Amygdala (tissue), 56 donors: ENCODE results near the gene PRC1.
A peak's percentile ranks its signal among the peaks of the same experiment; 100 is the strongest.
"Not testable (repeated sequence)": the region's sequence is repeated elsewhere in the genome, so short reads cannot be mapped to it uniquely, and the experiment has no call there.

Source experiments
- DNase-seq, 56 donors: peaks; one replicate each; lab custom pipeline; 2025; lab: John Stamatoyannopoulos, UW

The PRC1 gene, protein sequence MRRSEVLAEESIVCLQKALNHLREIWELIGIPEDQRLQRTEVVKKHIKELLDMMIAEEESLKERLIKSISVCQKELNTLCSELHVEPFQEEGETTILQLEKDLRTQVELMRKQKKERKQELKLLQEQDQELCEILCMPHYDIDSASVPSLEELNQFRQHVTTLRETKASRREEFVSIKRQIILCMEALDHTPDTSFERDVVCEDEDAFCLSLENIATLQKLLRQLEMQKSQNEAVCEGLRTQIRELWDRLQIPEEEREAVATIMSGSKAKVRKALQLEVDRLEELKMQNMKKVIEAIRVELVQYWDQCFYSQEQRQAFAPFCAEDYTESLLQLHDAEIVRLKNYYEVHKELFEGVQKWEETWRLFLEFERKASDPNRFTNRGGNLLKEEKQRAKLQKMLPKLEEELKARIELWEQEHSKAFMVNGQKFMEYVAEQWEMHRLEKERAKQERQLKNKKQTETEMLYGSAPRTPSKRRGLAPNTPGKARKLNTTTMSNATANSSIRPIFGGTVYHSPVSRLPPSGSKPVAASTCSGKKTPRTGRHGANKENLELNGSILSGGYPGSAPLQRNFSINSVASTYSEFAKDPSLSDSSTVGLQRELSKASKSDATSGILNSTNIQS

DNA sequence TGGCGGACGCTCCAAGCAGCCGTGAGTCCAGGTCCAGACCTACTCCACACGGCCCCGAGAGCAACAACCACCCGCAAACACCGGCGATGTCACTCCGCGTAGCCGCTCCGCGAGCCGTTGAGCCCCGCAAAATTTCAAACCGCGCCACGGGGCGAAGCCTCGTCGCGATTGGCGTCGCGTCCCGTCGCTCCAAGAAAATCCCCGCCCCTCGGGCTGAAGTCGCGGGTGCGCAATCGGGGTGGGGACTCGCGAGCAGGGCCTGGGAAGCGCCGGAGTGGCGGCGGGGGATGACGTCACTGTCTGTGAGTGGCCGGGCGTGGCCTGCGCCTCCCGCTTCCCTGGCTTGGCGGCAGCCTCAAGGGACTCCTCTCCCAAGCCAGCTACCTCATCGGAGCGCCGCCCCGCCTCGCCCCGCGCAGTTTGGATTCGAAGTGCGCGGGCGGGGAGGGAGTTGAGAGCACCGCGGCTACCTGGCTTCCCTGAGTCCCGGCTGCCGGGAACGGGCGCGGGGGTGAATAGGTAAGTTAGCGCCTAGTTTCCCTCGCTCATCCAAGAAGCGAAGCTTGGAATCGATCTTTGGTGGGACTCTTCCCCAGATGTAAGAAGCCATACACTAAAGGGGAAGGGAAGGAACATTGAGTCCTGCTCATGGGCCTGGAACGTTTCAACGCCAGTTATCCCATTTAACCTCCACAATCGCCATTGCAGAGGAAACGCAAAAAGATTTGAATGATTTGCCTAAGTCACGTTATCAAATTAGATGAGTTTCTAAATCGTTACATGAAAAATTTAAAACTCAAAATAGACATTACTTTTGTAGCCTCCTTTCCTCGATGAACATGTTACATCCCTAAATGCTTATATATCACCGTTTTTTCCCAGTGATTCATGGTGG is at the start of gene PRC1:
PRC1 (minus strand) TSS at position 119 of the 895 bp plus-strand sequence; CDS start at position 1, 118 bp downstream.
- peak; percentile 53 to 98 (median 92) for DNase-seq

DNA sequence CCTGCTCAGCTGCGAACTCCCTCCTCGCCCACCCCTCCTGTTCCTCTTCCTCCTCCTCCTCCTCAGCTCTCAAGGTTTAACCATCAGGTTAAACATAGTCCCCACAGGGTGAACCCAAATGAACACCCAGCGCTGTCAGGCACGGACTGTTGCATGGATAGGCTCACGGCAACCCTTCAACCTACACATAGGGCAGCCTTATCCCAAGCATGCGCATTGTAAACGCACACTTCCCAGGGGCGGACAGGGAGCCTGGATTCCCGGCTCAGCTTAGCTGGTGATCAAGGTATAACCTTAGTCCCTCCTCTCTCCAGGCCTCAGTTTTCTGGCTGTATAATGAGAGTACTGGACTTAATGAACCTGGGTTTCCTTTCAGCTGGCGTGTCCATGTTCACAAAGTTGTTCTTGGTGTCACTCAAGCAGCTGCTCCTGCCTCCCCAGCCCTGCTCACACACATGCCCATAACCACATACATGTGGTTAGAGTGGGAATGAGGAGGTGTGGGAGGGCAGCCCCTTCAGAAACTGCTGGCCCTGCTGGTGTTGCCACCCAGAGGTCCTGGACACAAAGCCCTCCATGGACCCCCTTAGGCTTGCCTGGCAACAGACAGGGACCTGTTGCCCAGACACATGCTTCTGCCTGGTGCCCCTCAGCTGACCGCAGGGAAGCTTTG is 49.0 kb upstream of the PRC1 start:
- no peak for DNase-seq

DNA sequence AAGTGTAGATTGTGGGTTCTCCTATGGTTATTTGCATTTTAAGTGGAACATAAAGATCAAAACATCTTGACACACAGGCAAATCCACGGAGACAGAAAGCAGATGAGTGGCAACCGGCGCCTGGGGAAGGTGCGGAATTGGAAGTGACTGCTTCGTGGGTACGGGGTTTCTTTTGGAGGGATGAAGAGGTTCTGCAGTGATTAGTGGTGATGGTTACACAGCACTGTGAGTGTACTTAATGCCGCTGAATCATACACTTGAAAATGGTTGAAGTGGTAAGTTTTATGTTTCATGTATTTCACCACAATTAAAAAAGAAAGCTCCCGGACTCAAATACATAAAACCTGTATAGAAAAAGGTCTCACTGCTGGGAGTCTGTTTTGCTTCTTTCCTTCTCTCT is 46.5 kb upstream of the PRC1 start:
- DNase-seq, result no peak

- no peak for DNase-seq
Observed at GRCh38 chr15:91039996-91040395, 45.7 kb upstream of the PRC1 start.

DNA sequence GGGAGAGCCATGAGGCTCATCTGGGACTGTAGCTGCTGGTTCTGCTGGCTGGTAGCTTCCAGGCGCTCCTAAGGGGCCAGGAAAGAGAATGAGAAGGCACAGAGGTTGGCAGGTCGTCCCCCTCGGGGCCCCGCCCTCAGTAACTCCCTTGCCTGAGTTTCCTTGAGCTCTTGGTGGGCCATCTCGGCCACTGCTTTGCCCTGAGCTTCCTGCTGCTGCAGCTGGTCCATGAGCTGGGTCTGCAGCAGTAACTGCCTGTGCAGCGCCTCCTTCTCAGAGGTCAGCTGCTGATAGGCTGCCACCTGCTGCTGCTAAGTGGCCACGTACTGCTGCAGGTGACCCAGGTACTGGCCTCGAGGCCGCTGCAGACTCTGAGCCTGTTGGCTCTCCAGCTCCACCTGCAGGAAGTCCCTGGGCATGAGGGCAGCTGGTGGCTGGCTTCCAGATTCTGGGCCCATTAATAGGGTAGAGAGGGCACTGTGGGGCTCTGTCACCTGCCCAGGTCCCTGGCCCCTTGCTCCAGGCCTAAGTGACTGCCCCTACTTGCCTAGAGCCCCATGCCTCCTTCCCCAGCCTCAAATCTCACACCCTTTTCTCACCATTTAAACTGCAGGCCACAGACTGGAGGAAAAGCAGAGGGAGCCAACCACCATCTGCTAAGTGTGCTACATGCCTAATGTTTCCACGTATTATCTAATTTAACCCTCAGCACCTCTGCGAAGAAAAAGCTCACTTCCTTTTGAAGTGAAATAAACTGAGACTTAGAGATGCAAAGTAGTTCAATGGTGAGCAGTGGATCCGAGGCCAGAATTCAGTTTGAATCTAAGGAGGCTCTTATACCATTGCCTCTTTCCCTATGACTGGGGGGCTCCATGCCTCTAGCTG is 38.8 kb upstream of the PRC1 start:
- DNase-seq, result peak in 15 of 56 donors; percentile 2 to 23 (median 7)

GRCh38 chr15:91031796-91032195 is 37.5 kb upstream of the PRC1 start:
- no peak for DNase-seq

DNA sequence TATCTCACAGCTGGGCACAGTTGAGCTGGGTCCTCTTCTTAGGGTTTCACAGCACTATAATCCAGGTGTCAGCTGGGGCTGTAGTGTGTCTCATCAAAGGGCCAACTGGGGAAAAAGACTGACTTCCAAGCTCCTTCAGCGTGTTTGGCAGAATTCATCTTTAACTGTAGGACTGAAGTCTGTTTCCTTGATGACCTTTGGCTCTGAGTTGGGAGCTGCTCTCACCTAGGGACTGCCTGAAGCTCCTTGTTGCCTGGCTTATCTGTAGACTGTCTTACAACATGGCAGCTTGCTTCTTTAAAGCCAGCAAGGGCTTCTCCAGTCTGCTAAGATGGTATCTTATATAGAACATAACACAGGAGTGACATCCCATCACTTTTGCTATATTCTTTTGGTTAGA is 33.3 kb upstream of the PRC1 start:
- DNase-seq, result no peak

GRCh38 chr15:91023720-91024119 is 29.4 kb upstream of the PRC1 start:
- no peak for DNase-seq

- DNase-seq, result no peak
Observed at GRCh38 chr15:91022832-91023129, 28.4 kb upstream of the PRC1 start.

DNA sequence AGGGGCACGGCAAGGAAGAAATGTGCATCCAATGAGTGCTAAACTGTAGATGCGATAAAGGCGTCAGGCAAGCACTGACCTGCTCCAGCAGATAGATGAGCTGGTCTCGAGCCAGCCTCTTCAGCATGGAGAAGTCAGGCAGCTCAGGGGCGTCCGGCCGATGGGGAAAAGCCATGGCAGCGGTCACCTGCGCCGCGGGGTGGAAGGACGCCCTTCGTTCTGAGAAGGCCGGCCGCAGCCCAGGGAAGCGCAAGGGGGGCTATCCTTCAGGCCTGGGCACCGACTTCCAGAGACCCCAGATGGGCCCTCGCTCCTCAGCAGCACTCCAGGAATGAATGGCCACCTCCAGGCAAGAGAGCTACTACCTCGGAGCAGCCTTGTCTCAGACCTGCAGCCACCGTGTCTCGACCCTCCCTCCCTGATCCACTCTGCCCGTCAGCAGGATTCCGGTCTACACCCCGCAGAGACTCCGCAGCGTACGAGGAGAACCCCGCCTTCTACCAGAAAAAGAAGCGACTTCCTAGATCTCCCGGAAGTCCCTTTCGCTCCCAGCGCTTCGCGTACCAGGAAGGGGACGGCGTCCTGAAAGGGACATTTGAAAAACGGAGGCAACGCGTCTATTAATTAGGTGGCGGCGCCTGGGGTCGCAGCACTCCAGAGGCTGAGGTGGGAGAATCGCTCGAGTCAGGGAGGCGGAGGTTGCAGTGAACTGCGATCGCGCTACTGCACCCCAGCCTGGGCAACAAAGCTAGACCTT is 27.9 kb upstream of the PRC1 start, which contains the start of gene VPS33B:
VPS33B (minus strand) TSS at position 520 of the 757 bp plus-strand sequence; CDS start at position 175, 345 bp downstream.
- peak; percentile 48 to 91 (median 73) for DNase-seq

GRCh38 chr15:91021516-91022074 is 27.3 kb upstream of the PRC1 start:
- DNase-seq, result peak in 1 of 56 donors; percentile 36

DNA sequence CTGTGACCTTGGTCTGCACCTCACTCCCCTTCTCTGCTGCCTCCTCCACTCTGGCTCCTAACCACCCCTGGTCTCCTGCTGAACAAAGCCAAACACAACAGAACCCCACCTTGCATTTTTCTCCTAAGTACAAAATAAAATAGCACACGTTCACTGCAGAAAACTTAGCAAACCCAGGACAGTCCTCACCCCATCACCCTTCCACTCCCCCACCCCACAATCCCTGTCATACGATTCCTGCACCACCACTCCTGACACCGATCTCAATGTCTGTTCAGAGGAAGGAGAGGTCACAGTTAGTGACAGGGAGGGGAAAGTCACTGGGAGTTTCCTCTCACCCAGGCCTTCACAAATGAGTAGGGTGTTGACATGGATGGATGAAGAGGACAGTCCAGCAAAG is 23.8 kb upstream of the PRC1 start:
- no peak for DNase-seq

DNA sequence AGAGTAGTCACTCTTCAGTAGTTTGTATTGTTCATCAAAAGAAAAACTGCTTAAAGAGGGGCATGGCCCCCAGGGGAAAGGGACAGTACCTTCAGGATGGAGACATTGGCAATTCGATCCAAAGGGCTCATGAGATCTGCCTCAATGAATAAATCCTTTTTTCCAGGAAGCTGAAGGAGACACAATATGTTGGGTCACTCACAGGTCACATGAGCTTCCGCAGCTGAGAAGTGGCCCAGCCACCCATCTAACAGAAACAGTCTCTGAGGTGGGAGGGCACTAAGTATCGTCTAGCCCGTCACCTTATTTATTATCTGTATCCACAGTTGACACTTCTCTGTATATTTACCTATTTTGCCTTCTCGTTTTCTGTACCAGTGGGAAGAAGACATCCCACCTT is 23.4 kb upstream of the PRC1 start:
- no peak for DNase-seq

- DNase-seq, result not testable (repeated sequence)
Observed at GRCh38 chr15:91013701-91014100, 19.4 kb upstream of the PRC1 start.

GRCh38 chr15:91007266-91007665 is 12.9 kb upstream of the PRC1 start:
- DNase-seq, result no peak

GRCh38 chr15:91001209-91001608 is 6.9 kb upstream of the PRC1 start:
- no peak for DNase-seq

DNA sequence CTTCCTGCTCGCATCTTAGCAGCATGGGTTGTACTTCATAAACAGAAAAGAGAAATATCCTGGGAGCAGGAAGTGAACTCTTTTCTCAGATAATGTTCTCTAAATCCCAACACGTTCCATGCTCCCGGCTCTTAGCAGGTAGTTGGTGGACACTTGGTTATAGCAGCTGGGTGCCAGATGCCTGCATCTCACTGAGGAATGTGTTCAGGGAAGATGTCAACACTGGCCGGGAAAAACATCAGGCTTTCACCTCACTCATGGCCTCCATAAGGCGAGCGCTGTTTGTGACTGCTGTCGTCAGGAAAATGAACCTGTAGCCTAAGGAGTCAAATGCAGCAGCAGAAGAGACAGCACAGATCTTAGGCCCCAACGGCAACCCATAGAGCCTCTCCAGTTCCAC is 4.4 kb upstream of the PRC1 start:
- no peak for DNase-seq

DNA sequence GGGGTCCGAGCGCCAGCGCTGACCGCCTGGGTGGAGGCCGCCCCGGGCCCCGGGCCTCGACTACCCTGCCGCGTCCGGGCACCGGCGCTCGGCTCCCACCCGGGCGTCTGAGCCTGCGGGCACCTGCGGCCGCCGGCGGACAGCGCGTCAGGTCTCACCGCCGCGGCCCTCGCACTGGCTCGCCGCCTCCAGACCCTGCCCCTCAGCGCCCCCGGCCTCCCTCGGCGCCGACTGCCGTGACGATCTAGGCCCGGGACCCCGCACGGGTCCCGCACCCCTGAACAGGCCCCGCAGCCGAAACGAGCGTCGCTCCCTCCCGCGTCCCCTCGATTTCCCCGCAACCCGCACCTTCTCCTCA is 297 bp downstream of the PRC1 start:
- DNase-seq, result peak in 2 of 56 donors; percentile 1 to 5
